Skeletal muscle cell (primary cell): ENCODE data around the gene SCNN1A.

Experiments
- DNase-seq: peaks from one replicate; pipeline ENCODE4 v3.0.0-alpha.2; 2010; ENCODE audit warnings: low read depth
- H3K4me3 ChIP-seq: 2 replicates; pipeline ENCODE4 v1.5.1; 2011; ENCODE audit warnings: low read depth, mild to moderate bottlenecking, control low read depth, low read length, moderate library complexity

Gene SCNN1A

DNA sequence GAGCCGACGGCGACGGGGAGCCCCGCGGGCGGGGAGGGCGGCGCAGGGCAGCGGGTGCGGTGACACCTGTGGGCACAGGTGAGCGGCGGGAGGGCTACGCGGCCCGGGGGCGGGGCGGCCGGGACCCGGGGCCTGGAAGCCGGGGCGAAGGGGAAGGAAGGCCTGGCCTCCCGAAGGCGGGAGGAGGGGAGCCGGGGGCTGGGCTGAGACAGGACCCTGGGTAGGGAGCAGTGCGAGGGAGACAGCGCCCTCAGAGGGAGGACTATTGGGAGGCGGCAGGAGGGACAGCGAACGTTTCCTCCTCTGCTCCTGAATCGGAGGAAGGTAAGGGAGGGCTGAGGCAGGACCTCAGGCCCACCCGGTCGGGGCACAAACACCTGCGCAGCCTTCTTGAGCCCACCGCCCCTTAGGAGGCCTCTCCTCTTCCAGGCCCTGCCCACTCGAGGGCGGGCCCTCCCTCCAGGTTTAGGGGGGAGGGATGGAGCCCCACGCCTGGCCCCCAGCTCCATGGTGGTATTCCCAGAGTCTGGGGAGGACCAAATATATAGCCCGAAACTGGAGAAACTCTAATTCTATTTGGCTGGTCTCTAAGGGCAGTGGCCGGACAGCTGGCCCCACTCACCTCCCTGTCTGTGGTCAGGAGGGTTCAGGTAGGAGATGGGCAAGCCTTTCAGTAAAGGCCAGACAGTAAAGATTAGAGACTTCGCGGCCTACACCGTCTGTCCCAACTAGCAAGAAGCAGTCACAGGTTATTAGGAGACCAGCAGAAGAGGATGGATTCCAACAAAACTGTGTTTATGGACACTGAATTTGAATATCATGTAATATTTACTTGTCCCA is 64.4 kb downstream of the SCNN1A start:
- no peak for DNase-seq
- peak overlapping the region; percentile 15 for H3K4me3 ChIP-seq

DNA sequence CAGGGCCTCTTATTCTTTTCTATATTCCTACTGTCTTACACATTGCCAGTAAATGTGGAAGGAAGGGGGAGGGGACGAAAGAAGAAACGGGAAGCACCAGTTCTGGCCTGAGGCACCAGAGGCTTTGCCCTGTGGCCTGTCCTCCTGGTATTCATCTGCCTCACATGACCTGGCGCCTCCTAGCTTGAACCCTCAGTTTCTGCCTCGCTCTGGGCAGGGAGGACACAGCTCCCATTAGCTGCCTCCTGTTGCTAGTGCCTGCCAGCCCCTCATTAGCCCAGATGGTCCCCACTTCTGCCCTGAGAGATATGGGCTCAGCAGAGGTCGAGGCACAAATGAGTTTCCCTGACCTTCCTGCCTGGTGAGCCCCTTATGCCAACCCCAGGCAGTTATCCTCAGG is 67.8 kb downstream of the SCNN1A start:
- DNase-seq, result no peak
- H3K4me3 ChIP-seq, result no peak overlapping the region

- H3K4me3 ChIP-seq, result no peak overlapping the region
- no peak for DNase-seq
Observed at GRCh38 chr12:6306599-6307220, 68.7 kb downstream of the SCNN1A start.

DNA sequence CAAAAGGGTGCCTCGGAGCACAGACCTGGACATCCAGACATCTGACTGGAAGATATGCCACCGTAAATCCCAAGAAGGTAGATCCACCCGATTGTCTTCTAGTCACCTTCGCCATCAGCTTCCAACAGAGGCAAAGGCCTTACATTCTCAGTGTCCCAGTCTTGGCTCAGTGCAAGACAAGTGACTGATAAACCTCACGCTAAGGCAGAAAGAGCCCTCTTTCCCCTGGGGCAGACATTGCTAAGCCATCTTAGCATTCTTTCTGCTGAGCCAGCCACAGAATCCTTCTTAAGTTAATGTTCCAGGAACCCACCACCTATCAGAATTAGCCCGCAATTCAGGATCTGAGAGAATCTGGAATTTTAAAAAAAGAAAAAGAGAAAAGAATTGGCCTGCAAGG is 69.2 kb downstream of the SCNN1A start:
- H3K4me3 ChIP-seq, result no peak overlapping the region
- DNase-seq, result no peak

- no peak overlapping the region for H3K4me3 ChIP-seq
- DNase-seq, result no peak
Observed at GRCh38 chr12:6303071-6303470, 72.3 kb downstream of the SCNN1A start.

DNA sequence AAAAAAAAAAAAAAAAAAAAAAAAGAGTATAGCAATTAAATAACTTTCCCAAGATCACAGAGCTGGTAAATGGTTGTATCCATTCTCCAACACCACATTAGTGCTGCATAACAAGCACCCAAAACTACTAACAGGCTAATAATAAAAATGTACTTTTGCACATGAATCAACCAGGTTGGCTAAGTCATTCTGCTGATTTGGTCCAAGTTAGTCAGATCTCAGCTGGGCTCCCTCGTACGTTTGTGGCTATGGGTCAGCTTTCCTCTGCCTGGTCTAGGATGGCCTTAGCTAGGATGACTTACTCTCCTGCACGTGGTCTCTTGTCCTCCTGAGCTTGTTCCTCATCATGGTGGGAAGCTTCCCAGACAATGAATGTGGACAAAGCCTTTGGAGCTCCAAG is 72.7 kb downstream of the SCNN1A start:
- no peak overlapping the region for H3K4me3 ChIP-seq
- DNase-seq, result no peak

GRCh38 chr12:6301721-6302120 is 73.6 kb downstream of the SCNN1A start:
- H3K4me3 ChIP-seq, result no peak overlapping the region
- DNase-seq, result no peak

DNA sequence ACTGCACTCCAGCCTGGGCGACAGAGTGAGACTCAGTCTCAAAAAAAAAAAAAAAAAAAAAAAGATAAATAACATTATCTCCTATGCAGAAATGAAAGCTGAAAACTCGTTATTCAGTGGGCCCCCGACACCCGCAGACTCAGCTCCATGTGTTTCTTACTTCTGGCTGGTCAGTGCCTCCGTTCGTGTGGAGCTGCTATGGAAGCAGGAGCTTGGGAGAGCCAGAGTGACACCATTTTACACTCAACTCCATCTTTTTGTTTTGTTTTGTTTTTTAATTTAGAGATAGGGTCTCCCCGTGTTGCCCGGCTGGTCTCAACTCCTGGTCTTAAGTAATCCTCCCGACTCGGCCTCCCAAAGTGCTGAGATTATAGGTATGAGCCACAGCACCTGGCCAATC is 78.2 kb downstream of the SCNN1A start:
- no peak for DNase-seq
- no peak overlapping the region for H3K4me3 ChIP-seq
